GM13976 (cell line): ENCODE results near the gene FOXL1.

Experiments
- DNase-seq: peaks from one replicate; pipeline ENCODE4 v3.0.0; 2012; ENCODE audit warnings: low spot score
- CTCF ChIP-seq: IDR thresholded peaks from 2 replicates; pipeline ENCODE4 v1.5.1; 2012; ENCODE audit warnings: borderline replicate concordance, mild to moderate bottlenecking; ENCODE audit not compliant: insufficient read depth; ENCODE audit errors: extremely low read depth, missing control alignments, control extremely low read depth
- in situ Hi-C: fragments of 300-500 bp; cut with MboI; formaldehyde crosslinking; loops from one replicate; pipeline ENCODE4 v1.12.0; 2022; ENCODE audit warnings: low sequenced_read_pairs, mixed read lengths, inconsistent platforms; ENCODE audit not compliant: unreplicated experiment

FOXL1 gene

GRCh38 chr16:86533076-86533475, 45.3 kb upstream of the FOXL1 start:
- in situ Hi-C loops, result no loop called here
- TF ChIP-seq CTCF, result no peak
- DNase-seq, result no peak

GRCh38 chr16:86533767-86534351, 44.5 kb upstream of the FOXL1 start:
- DNase-seq, result no peak
- TF ChIP-seq CTCF, result no peak
- in situ Hi-C loops, result no loop called here

- no peak for TF ChIP-seq CTCF
- in situ Hi-C loops, result no loop called here
- no peak for DNase-seq
Measured at GRCh38 chr16:86534779-86535615, 43.4 kb upstream of the FOXL1 start.

- in situ Hi-C loops, result no loop called here
- DNase-seq, result no peak
- TF ChIP-seq CTCF, result no peak
Measured at GRCh38 chr16:86536621-86537020, 41.7 kb upstream of the FOXL1 start.

- in situ Hi-C loops, result no loop called here
- TF ChIP-seq CTCF, result no peak
Measured at GRCh38 chr16:86537486-86537885, 40.9 kb upstream of the FOXL1 start.

GRCh38 chr16:86538196-86538780, 40.1 kb upstream of the FOXL1 start:
- in situ Hi-C loops, result no loop called here
- no peak for TF ChIP-seq CTCF
- DNase-seq, result no peak

More at GRCh38 chr16:86537486-86537885, 40.9 kb upstream of the FOXL1 start:
- no peak for DNase-seq
